DMS114 treated with DMSO at 0.1 percent for 48 hours (cell line): ENCODE results near the gene HEATR5A.
"Not testable (repeated sequence)": the region's sequence is repeated elsewhere in the genome, so short reads cannot be mapped to it uniquely, and the experiment has no call there.

Experiments used
- DNase-seq: peaks from one replicate; lab custom pipeline; 2025; ENCODE audit not compliant: unreplicated experiment; lab: John Stamatoyannopoulos, UW

Gene HEATR5A

GRCh38 chr14:31391473-31391872 lies 28.9 kb downstream of the HEATR5A start:
- DNase-seq: no peak

GRCh38 chr14:31389946-31390345 lies 30.4 kb downstream of the HEATR5A start:
- no peak for DNase-seq

- DNase-seq: no peak
Observed at GRCh38 chr14:31388687-31389413, 31.5 kb downstream of the HEATR5A start.

GRCh38 chr14:31387091-31387490 lies 33.3 kb downstream of the HEATR5A start:
- DNase-seq: no peak

GRCh38 chr14:31386271-31386670 lies 34.1 kb downstream of the HEATR5A start:
- DNase-seq: no peak

GRCh38 chr14:31382221-31382620 lies 38.1 kb downstream of the HEATR5A start:
- no peak for DNase-seq

GRCh38 chr14:31380106-31380505 lies 40.2 kb downstream of the HEATR5A start:
- no peak for DNase-seq

- DNase-seq: not testable (repeated sequence)
Observed at GRCh38 chr14:31379125-31379947, 41.0 kb downstream of the HEATR5A start.

- no peak for DNase-seq
Observed at GRCh38 chr14:31377433-31377832, 42.9 kb downstream of the HEATR5A start.

- no peak for DNase-seq
Observed at GRCh38 chr14:31371646-31372045, 48.7 kb downstream of the HEATR5A start.

GRCh38 chr14:31363331-31364073 lies 56.8 kb downstream of the HEATR5A start:
- DNase-seq: no peak

GRCh38 chr14:31362746-31363145 lies 57.6 kb downstream of the HEATR5A start:
- no peak for DNase-seq

- not testable (repeated sequence) for DNase-seq
Observed at GRCh38 chr14:31361761-31362160, 58.6 kb downstream of the HEATR5A start.

GRCh38 chr14:31360919-31361662 lies 59.3 kb downstream of the HEATR5A start:
- DNase-seq: no peak

GRCh38 chr14:31357279-31357678 lies 63.1 kb downstream of the HEATR5A start:
- no peak for DNase-seq

GRCh38 chr14:31346097-31346496 lies 74.3 kb downstream of the HEATR5A start:
- no peak for DNase-seq

GRCh38 chr14:31341280-31341679 lies 79.1 kb downstream of the HEATR5A start:
- no peak for DNase-seq

GRCh38 chr14:31340297-31341063 lies 79.9 kb downstream of the HEATR5A start:
- no peak for DNase-seq

GRCh38 chr14:31339743-31340142 lies 80.6 kb downstream of the HEATR5A start:
- DNase-seq: no peak

GRCh38 chr14:31337331-31337730 lies 83.0 kb downstream of the HEATR5A start:
- DNase-seq: no peak
